HG02981 (cell line): Measurements from ENCODE around the gene PRXL2A.

Source experiments
- ATAC-seq: cut with Tn5 transposase; IDR thresholded peaks from one replicate; pipeline ENCODE4 v1.9.1; 2021; ENCODE audit warnings: mild to moderate bottlenecking, moderate library complexity; ENCODE audit not compliant: unreplicated experiment

The PRXL2A gene

DNA sequence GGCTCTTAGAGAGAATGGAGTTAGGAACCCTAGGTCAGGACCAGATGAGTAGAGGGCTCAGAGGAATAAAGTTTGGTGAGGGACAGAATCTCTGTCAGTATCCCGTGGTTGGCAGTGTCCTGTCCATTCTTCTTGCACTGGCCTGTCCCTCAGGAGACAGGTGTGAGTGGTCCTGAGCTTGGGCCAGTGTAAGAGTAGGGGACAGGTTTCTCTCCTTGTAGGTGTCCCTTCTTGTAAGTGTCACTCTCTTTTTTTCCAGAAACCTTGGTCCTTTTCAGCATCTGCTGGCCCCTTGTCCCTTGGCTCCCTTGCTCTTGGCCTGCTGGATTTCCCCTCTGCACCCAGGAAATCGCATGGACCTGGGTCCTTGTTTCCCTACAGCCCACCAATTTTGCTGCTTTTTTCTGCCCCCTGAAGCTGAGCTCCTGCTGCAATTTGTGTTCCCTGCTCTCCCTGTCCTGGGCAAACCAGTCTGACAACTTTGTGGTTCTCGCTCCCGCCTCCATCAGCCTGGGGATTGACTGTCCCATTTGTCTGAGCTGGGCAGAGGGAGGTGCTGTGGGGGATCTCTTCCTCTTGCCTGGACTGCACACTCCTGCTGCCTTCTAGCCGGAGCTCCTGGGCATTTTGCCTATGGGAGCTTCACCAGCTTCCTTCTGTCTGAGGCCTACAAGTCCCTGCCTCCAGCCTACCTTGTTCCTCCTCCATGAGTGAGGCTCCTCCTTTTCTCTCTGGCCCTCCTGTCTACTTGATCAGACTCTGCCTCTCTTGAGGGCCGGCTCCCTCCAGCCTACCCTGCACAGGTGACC lies 52.3 kb downstream of the PRXL2A start:
- no peak for ATAC-seq

DNA sequence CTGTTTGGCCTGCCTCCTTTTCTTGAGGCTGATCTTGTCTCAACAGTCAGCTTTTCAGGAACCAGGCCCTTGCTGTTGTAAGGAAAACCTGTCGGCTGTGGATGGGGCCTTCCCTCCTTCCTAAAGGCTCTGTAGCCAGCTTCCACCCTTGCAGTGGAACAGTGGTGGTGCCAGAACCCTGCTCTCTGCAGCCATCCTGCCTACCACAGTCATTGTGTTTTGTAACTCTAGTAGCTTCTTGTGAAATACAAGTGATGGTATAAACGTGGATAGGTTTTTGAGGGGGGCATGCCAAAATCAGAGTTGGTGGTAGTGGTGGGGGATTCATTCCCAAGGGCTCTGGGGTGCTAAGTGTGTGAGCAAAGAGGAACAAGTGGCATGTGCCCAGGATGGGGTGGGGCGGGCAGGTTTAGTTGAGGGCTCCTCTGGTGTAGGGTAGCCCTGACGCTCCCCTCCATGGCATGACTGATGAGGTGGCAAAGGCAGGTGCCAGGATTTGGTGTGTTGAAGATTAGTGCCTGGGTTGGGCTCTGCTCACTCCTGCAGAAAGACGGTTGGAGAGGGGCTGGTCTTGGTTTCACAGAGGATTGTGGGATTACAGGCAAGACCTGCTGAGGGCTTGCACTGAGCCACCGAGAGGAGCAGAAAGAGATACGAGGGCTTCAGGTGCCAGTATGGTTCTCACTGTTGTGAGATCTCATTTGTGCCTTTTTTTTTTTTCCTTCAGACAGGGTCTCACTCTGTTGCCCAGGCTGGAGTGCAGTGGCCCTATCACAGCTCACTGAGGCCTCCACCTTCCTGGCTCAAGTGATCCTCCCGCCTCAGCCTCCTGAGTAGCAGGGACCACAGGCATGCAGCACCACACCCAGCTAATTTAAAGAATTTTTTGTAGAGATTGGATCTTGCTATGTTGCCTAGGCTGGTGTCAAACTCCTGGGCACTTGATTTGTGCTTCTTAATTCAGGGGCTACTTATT lies 53.1 kb downstream of the PRXL2A start:
- no peak for ATAC-seq

DNA sequence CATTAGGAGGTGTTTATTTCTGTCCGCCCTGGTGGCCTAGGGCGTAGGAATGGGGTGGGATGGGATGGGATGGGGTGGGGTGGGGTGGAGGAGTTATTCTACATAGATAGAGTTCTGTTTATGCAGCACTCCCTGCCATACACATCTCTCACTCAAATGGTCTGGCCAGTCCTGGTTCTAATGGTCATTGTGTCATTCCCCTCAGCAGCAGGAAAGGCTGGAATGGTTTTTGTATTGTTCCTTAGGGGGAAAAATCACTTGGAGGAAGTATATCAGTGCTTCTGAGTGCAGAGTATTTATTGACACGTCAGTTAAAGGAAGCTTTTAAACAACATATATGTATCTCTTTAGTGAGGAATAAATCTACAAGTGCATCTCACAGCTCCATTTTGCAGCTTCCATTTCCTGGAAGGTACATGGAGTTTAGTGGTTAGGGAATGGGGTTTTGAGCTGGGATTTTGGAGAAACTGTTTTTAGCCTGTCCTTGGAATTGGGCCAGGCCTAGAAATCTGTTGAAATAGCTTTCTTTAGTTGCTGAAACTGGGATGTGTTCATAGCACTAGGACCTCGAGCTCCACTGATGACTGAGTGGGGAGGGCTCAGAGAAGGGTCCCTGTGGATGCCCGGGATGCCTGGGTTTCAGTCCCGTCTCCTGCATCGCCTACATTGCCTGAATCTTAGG lies 54.1 kb downstream of the PRXL2A start:
- no peak for ATAC-seq

DNA sequence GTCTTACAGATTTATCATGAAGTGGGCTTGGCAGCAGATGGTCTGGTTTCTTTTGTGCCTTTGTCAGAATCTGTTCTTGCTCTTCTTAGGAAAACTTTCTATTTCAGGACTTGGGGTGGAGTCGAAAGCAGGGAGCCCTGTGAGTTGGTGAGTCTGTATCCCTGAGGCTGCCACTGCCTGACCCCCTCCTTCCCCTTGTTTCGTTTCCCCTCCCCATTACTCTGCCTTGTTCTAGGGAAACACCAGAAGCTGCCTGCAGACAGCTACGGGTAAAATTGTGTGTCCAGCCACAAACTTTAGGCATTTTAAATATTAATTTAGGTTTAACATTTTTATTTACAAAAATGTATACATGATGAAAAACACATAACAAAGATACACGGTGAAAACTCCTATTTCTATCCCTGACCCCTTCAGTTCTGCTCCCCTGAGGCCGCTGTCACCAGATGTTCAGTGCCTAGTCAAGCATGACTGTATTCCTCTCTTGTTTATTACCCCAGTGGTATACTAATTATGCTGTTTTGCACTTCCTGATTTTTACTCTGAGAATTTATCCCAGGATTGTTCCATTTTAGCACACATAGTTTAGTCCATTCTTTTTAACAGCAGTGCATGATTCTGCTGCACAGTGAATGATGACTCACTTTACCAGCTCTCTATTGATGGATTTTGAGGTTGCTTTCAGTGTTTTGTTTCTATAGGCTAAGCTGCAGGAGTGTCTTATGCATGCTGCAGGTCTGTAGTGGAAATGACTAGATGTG lies 54.8 kb downstream of the PRXL2A start:
- ATAC-seq: peak; percentile 25

DNA sequence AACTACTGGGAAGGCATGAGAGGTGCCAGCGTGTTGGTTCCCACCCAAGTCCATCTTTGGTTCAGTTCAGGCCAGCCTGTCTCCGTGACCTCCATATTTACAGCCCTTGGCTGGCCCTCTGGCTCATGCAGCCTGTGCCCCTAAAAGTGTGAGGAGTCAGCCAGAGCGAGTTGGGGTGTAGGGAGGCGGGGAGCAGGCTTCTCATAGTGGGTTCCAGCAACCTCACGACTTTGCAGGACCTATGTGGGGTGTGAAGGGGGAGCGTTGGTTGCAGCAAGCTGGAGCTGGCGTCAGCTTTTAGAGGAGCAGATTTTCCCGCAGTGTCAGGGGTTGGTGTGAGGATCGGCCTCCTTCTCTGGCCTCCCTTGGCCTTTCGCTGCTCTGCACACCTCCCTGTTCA lies 55.5 kb downstream of the PRXL2A start:
- no peak for ATAC-seq

DNA sequence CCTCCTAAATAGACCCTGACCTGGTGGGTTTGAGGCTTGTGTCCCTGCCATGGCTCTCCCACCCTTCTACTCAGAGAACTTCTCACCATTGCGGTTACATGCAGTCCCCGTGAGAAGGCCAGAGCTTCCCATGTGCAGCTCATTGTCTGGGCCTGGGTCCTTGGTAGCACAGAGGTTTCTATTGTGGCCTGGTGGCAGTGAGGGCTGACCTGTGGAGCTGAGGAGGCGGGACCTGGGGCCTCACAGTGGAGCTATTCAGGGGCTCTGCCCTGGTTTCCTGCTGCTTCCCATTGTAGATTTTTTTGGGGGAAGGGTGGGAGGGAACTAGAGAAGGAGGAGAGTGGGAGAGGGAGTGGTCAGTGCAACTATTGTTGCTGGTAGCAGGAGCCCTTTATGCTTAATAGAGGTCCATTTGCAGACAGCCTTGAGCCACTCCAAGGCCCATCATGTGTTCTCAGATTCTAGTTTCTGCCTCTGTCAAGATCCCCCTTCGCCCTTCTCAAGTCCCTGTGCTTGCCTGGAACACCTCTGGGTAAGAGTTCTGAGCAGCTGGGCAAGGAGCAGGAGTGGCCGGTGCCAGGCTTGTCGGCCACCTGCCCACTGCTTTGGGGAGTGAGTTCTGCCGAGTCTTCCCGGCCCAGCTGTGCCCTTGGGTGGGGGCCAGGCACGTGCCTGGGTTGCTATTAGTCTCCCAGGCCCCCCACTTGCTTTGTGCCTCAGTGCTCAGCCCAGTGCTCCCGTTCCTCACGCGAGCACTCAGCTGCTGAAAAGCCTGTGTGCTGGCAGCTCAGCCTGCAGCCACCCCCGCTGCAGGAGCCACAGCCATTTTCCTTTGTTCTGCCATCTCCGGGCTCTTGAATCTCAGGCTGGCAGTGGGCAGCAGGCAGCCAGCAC lies 56.5 kb downstream of the PRXL2A start:
- no peak for ATAC-seq

DNA sequence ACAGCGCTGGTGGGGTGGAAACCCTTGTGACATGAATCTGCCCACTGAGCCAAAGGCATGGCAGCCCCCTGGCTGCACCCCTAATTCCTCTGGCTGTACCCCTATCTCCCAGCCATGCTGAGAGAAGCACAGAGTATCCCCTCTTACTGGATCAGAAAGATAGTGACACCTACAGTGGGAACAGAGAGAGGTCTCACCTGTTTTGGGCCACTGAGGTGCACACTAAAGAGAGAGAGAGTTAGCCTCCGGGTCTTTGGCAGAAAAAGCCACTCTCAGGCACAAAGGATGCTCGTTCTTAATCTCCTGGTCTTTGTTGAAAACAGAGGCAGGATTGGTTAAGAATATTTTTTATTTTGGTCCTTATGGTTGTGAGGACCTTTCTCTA lies 57.1 kb downstream of the PRXL2A start:
- no peak for ATAC-seq

DNA sequence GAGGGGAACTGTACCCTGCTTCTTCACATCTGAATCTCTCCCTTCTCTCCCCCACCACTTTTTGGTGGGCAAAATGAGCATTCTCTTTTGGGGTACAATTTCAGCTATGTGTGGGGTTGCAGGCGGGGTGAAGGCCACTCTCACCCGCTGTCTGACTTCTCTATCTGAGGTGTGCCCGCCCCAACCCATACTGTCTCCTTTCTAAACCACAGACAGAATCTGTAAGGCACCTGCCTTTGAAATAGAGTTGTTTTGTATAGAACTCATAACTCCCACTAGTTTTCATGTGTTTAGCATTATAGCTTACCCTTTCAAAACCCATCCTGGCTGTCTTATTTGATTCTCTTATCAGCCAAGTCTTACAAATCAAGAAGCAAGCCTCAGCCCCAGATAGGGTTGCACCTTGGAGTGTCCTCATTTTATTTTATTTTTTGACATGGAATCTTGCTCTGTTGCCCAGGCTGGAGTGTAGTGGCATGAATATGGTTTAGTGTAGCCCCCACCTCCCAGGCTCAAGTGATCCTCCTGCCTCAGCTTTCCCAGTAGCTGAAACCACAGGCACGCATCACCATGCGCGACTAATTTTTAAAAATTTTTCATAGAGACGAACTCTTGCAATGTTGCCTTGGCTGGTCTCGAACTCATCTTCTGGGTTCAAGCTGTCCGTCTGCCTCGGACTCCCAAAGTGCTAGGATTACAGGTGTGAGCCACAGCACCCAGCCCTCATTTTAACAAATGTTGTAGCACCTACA lies 57.7 kb downstream of the PRXL2A start:
- no peak for ATAC-seq

DNA sequence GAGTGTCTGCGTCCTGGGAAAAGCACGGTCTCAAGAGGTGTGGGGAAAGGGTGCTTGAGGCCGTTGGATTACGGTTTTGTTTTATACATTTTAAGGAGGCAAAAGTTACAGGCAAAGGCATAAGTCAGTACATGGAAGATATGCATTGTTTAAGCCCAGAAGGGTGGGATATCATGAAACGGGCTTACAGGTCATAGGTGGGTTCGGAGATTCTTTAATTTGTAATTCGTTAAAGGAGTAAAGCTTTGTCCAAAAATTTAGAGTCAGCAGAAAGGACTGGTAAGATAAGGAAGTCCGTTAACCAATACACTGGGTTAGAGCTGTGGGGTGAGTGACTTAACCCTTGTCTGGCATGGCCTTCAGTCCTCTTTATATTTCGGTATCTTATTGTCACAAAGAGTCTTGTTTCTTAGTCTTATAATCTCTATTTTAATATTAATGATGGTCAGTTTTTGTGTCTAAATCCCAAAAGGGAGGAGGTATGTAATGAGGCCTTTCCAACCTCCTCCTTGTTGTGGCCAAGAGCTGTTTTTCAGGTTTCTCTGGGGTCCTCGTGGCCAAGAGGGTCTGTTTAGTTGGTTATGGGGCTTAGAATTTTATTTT lies 58.5 kb downstream of the PRXL2A start:
- ATAC-seq: no peak

DNA sequence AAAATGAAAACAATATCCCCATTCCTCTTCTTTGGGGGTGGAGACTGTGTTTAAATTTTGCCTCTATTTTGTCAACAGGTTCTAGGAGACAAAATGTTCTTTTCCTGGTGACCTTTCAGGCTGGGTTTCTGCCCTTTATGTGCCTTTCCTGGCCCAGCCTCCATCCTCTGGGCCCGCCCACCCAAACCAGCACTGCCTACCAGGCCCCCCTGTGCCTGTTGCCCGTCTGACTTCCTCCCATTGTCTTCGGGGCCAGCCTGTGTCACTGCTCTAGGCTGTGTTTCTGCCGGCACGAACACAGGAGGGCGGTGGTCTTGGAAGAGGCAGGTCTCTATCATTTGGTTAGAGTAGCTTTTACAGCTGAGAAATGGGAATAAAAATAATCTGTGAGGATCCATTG lies 59.7 kb downstream of the PRXL2A start:
- no peak for ATAC-seq

DNA sequence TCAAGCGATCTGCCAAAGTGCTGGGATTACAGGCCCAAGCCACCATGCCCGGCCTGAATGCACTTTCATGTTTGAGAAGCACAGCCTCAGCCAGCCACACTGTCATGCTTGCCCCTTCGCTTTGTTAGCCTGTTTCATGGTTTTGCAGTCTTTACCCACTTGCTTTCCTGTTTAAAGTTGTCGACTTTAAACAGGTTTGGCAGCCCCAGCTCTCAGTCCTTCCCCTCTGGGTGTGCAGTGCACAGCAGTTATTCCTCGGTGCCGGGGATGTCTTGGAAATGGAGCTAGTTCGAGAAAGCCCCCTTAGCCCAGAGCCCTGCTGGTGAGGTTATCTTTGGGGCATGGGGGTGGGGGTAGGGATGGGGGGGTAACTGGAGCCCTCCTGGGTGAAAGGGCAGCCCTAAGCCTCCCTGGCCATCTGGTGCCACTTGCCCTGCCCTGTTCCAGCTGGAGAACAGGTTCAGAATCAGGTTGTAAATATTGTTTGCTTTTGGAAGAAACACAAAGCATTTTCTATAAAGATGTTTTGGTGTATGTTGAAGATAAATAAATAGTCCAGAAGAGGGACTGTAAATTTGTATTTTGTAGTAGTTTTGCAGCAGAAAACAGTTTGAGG lies 60.6 kb downstream of the PRXL2A start:
- no peak for ATAC-seq

DNA sequence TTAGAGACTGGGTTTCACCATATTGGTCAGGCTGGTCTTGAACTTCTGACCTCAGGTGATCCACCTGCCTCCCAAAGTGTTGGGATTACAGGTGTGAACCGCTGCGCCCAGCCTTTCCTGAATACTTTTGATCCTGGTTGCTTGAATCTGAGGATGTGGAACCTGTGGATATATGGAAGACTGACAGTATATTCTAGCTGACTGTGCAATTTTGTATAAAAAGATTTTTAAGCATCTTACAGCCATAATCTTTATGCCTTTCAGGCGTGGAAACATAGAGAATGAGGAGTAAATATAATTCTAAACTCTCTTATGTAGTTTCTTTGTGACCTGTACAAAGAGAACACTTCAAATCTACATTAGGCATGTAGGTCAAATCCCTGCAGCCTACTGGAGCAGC lies 61.9 kb downstream of the PRXL2A start:
- no peak for ATAC-seq

DNA sequence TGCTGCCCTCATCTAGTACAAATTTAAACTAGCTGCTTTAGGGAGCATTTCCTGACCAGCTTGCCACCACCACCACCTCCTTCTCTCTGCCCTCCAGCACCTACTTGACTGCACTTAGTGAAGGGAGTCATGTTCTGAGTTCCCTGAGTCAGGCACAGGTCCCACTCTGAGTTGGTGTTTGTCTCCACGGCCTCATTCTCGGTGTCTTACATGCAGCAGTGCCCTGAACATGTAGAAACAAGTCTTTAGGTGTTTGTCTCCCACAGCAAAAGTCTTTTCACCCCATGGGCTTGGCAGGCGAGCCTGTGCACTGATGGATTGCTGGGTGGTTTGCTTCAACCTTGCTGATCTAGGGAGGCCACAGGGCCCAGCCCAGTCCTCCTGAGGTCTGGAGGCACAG lies 62.6 kb downstream of the PRXL2A start:
- ATAC-seq: no peak

DNA sequence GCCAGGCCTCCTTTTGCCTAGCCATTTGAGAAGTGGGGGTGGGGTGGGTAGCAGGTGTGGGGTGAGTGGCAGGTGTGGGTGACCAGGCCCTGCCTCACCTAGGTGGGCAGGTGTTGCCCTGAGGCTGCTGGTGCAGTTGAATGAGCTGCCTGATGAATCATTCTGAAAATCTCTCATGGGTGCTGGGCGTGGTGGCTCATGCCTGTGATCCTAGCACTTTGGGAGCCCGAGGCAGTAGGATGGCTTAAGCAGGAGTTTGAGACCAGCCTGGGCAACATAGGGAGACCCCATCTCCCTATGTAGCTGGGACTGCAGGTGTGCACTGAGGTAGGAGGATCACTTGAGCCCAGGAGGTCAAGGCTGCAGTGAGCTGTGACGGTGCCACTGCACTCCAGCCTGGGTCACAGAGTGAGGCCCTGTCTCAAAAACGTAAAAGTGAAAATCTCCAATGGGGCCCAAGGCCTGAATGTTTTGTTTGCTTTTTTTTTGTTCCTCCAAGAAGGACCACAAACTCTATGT lies 63.4 kb downstream of the PRXL2A start:
- ATAC-seq: peak; percentile 45

DNA sequence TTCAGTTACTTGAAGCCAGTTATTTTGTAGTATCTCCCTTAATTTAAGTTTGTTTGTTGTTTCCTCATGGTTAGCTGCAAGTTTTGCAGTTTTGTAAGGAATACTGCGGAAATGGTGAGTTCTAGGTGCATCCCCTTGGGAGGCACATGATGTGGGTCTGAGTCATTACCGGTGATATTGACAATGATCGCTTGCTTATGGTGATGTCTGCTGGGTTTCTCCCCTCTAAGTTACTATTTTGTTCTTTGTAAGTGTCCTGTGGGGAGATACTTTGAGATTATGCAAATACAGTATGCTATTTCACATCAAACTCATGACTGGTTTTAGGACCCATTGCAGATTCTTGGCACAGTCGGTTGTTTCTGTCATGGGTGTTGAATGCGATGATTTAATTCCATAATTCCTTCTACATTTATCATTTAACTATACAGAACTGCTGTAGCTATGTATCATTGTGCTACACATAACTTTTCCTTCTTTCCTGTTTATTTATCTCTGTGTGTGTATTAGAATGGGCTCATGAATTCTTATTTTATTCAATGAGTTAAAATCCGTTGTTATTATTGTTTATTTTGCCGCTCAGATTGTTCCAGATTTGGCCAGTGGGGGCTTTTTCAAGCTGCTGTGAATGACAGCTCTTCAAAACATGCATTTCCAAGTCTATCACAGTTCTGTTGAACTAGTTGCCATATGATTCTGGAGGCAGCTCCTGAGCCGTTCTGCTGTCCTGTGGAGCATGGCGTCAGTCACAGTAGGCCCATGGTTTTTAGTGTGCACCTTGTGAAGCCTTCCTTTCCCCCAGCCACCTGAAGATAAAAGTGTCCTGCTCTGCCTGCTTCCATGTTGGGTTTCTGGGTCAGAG lies 64.1 kb downstream of the PRXL2A start:
- ATAC-seq: peak; percentile 94

DNA sequence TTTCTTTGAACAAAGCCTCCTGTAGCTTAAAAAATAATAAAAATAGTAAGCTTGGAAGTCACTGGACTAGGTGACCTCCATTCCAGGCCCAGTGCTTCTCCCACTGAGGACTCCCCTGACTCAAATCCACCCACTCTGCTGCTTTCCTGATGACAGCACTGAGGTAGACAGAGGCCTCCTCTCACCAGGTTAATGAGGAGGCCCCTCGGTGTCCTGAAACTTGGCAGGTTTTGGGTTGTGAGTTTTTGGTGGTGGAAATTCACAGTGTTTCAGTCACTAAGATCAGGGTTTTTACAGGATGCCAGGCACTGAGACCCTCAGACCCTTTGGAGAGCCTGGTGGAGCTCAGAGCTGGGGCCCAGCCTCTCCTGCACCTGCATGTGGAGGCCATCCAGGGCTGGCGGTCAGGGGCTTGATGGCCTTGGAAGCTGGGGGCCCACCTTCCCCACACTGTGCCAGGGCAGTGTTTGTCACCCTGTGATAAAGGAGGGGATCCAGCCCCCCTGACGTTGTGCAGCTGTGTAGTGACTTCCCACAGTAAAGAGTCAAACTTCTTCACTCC lies 64.8 kb downstream of the PRXL2A start:
- ATAC-seq: no peak
